HepG2 (cell line): ENCODE data around the gene NONO. TPM values are rescaled to one million over a fixed set of nuclear protein-coding genes. Genes with fewer than 3 reads are reported as not detected.
"Not testable (repeated sequence)": the region's sequence is repeated elsewhere in the genome, so short reads cannot be mapped to it uniquely, and the experiment has no call there.

ENCODE experiments used
- ATAC-seq: fragments of 200-7000 bp; cut with Tn5 transposase; 3 replicates; pipeline ENCODE4 v1.9.1; 2020; ENCODE audit warnings: mild to moderate bottlenecking, moderate library complexity
- BruUV-seq: library from RNA; stranded (reverse); fragments of 400-500 nt; replicated peaks from 2 replicates; lab custom pipeline; 2021; lab: Mats Ljungman, UMichigan
- CTCF ChIA-PET: fragments of 300-600 bp; formaldehyde crosslinking; extraction: SDS; loops from one replicate; lab custom pipeline; 2021; ENCODE audit warnings: low total read pairs, inconsistent platforms, low intra/inter-chr PET ratio; lab: Yijun Ruan, JAX
- POLR2A ChIA-PET: fragments of 350-600 bp; sonication (Branson Sonifier 250); formaldehyde crosslinking; loops from one replicate; lab custom pipeline; 2020; ENCODE audit warnings: antibody characterized with exemption, inconsistent platforms; lab: Yijun Ruan, JAX
- DNase-seq: peaks from one replicate; pipeline ENCODE4 v3.0.0-alpha.2; 2015; ENCODE audit warnings: low spot score
- FAIRE-seq: peaks from 3 replicates; lab custom pipeline; 2011; peaks lifted over from hg19 to GRCh38; lab: Jason Lieb, UNC
- H2AFZ ChIP-seq: one replicate; pipeline ENCODE4 v1.6.1; 2011; ENCODE audit warnings: low read length, inconsistent platforms
- H3K27ac ChIP-seq: fragments of 300-600 bp; 3 replicates; pipeline ENCODE4 v1.8.0; 2011; ENCODE audit warnings: mixed run types, mild to moderate bottlenecking, mixed read lengths, low read length, inconsistent platforms; ENCODE audit not compliant: insufficient read depth; ENCODE audit errors: extremely low read length
- H3K27me3 ChIP-seq, 2 experiments: fragments of 200-600 bp in 1 of 2; 2 replicates in 1 of 2; 3 replicates in 1 of 2; pipeline versions ENCODE4 v1.6.0 to v1.8.0; 2011; ENCODE audit warnings: low read length in 2 of 2, mild to moderate bottlenecking in 2 of 2, moderate library complexity in 2 of 2, inconsistent platforms in 1 of 2; ENCODE audit not compliant: insufficient read depth in 2 of 2, control insufficient read depth in 1 of 2
- H3K36me3 ChIP-seq, 2 experiments: fragments of 200-600 bp in 1 of 2; replicated peaks in 1 of 2; 2 replicates in 1 of 2; 3 replicates in 1 of 2; pipeline versions ENCODE4 v1.5.1 to v1.8.0; 2011; ENCODE audit warnings: low read length in 2 of 2, inconsistent platforms in 1 of 2; ENCODE audit not compliant: insufficient read depth in 2 of 2, control insufficient read depth in 1 of 2
- H3K4me1 ChIP-seq: 2 replicates; pipeline ENCODE4 v1.5.1; 2012; ENCODE audit warnings: low read length, inconsistent platforms; ENCODE audit not compliant: insufficient read depth
- H3K4me2 ChIP-seq: 2 replicates; pipeline ENCODE4 v1.6.0; 2011; ENCODE audit warnings: low read depth, low read length, inconsistent platforms
- H3K4me3 ChIP-seq, 3 experiments: fragments of 200-600 bp in 1 of 3; sonication (generic), shearing (Covaris generic) in 1 of 3; replicated peaks in 1 of 3; 2 replicates each; pipeline ENCODE4 v1.5.1; 2011 to 2016; ENCODE audit warnings: low read length in 3 of 3, inconsistent platforms in 2 of 3, low read depth in 2 of 3, mild to moderate bottlenecking in 2 of 3, control low read depth in 1 of 3, mixed read lengths in 1 of 3; ENCODE audit not compliant: insufficient read depth in 1 of 3
- H3K79me2 ChIP-seq: one replicate; pipeline ENCODE4 v1.6.1; 2011; ENCODE audit warnings: low read length, inconsistent platforms; ENCODE audit not compliant: insufficient read depth
- H3K9ac ChIP-seq: 2 replicates; pipeline ENCODE4 v1.6.0; 2011; ENCODE audit warnings: mild to moderate bottlenecking, low read depth, low read length, inconsistent platforms; ENCODE audit not compliant: insufficient read depth
- H3K9me3 ChIP-seq: 2 replicates; pipeline ENCODE4 v1.5.1; 2012; ENCODE audit warnings: mild to moderate bottlenecking, low read length
- H4K20me1 ChIP-seq: 2 replicates; pipeline ENCODE4 v1.6.0; 2011; ENCODE audit warnings: inconsistent platforms, mild to moderate bottlenecking, low read length, moderate library complexity; ENCODE audit not compliant: insufficient read depth
- AGO1 ChIP-seq: fragments of 200-400 bp; formaldehyde crosslinking; IDR thresholded peaks from 2 replicates; pipeline ENCODE4 v1.6.1; 2017; ENCODE audit warnings: mild to moderate bottlenecking, low read depth, low read length, moderate library complexity; ENCODE audit not compliant: poor library complexity, severe bottlenecking
- BRCA1 ChIP-seq: sonication (generic); formaldehyde crosslinking; IDR thresholded peaks from 2 replicates; pipeline ENCODE4 v1.4.0; 2020; ENCODE audit warnings: missing genetic modification reagents
- SOX6 ChIP-seq, 2 experiments: fragments of 450-650 bp in 1 of 2; sonication (generic) in 1 of 2; formaldehyde crosslinking in 1 of 2; IDR thresholded peaks; 2 replicates each; pipeline versions ENCODE4 v1.4.0 to v1.6.1; 2017 to 2020; ENCODE audit warnings: antibody characterized with exemption in 1 of 2, mild to moderate bottlenecking in 1 of 2, missing genetic modification reagents in 1 of 2
- SP4 ChIP-seq: sonication (generic); formaldehyde crosslinking; IDR thresholded peaks from 2 replicates; pipeline ENCODE4 v1.8.1; 2023; ENCODE audit warnings: mild to moderate bottlenecking, missing genetic modification reagents
- ZBTB42 ChIP-seq: sonication (generic); formaldehyde crosslinking; IDR thresholded peaks from 2 replicates; pipeline ENCODE4 v1.5.0; 2020; ENCODE audit warnings: mild to moderate bottlenecking, missing genetic modification reagents
- ZHX1 ChIP-seq: sonication (generic); formaldehyde crosslinking; IDR thresholded peaks from 2 replicates; pipeline ENCODE4 v1.8.1; 2022; ENCODE audit warnings: low read depth, mild to moderate bottlenecking, missing genetic modification reagents
- ZNF18 ChIP-seq: sonication (generic); formaldehyde crosslinking; IDR thresholded peaks from 2 replicates; pipeline ENCODE4 v1.8.0; 2022; ENCODE audit warnings: mild to moderate bottlenecking, missing genetic modification reagents; ENCODE audit not compliant: insufficient replicate concordance
- WGBS: methylation state at CpG from one replicate; pipeline ENCODE4 v1.1.6; 2017; ENCODE audit warnings: low lambda C conversion rate; 5-methylcytosine and 5-hydroxymethylcytosine counted together
- in situ Hi-C: cut with HindIII; loops from 2 replicates; pipeline ENCODE4 v1.10.0; 2017; ENCODE audit warnings: low pct_unique_long_range_greater_than_20kb; ENCODE audit not compliant: extremely low pct_ligation_motif_present
- intact Hi-C: fragments of 100-400 bp; cut with micrococcal nuclease; formaldehyde crosslinking; loops from one replicate; pipeline ENCODE4 v1.10.0; 2022; ENCODE audit not compliant: unreplicated experiment
- polyA plus RNA-seq, 8 experiments: library from polyadenylated mRNA; depleted of rRNA in 3 of 8; stranded (reverse) in 7 of 8; unstranded in 1 of 8; fragments of >200 nt; fragmentation: Illumina TruSeq in 4 of 8; extraction: Trizol in 4 of 8; gene quantifications; 2 replicates each; pipeline versions ENCODE4 v1.2.1 to v1.2.3, GENCODE V29; 2011 to 2016; ENCODE audit warnings: low read depth in 4 of 8, missing spikeins in 1 of 8, mixed read lengths in 1 of 8; ENCODE audit not compliant: insufficient read depth in 1 of 8
- total RNA-seq, 5 experiments: library from RNA; depleted of rRNA; stranded (reverse); fragments of >200 nt; fragmentation: Illumina TruSeq; extraction: Trizol; gene quantifications; 2 replicates each; pipeline ENCODE4 v1.2.3, GENCODE V29; 2016; ENCODE audit warnings: low read depth in 1 of 5

The NONO gene
- total and polyA plus RNA-seq, 2 of the 13 experiments (the other 11 are each of a cell fraction or from before 2014, with no cell fraction given), result 408 to 605 TPM

- H3K79me2 ChIP-seq, result no peaks in the 10 kb centered on the region
- H3K9ac ChIP-seq, result no peak overlapping the region
- H3K4me3 ChIP-seq, result no peak overlapping the region
- TF ChIP-seq ZBTB42 (CRISPR knock-in tag) (no peak), AGO1 (no peak), BRCA1 (CRISPR knock-in tag) (no peak), SOX6 (IDR thresholded peaks at IDR 0.05) (no peak), SOX6 (CRISPR knock-in tag; IDR thresholded peaks at IDR 0.05) (no peak), SP4 (CRISPR knock-in tag) (no peak), ZNF18 (CRISPR knock-in tag) (no peak), ZHX1 (CRISPR knock-in tag) (no peak)
- ChIA-PET CTCF (no interaction called here), POLR2A (no interaction called here)
- H3K4me1 ChIP-seq, result no peaks in the 10 kb centered on the region
- no peak for ATAC-seq
- H3K36me3 ChIP-seq, result no peaks in the 10 kb centered on the region
- H3K9me3 ChIP-seq, result no peaks in the 10 kb centered on the region
- no peak for DNase-seq
- no peak overlapping the region for H3K4me2 ChIP-seq
- FAIRE-seq, result no peak
- H2AFZ ChIP-seq, result no peak overlapping the region
- BruUV-seq, result no TSS peak
- in situ Hi-C loops (no loop called here), intact Hi-C loops (no loop called here)
- no peak overlapping the region for H3K27ac ChIP-seq
- no peaks in the 10 kb centered on the region for H4K20me1 ChIP-seq
- WGBS, result 93% methylated on average over 7 of the region's 7 CpGs
- H3K27me3 ChIP-seq, result no peaks in the 10 kb centered on the region
Measured at GRCh38 chrX:71315917-71316316, 32.5 kb downstream of the NONO start.

GRCh38 chrX:71316959-71317358 is 33.5 kb downstream of the NONO start:
- CTCF ChIA-PET, H3K4me3 ChIP-seq, H3K4me2 ChIP-seq, H3K36me3 ChIP-seq, BruUV-seq, FAIRE-seq, H3K79me2 ChIP-seq, DNase-seq, H3K27ac ChIP-seq, H2AFZ ChIP-seq, in situ Hi-C loops, ATAC-seq, H4K20me1 ChIP-seq, intact Hi-C loops, H3K9ac ChIP-seq, H3K27me3 ChIP-seq, POLR2A ChIA-PET, H3K4me1 ChIP-seq, H3K9me3 ChIP-seq: not testable (repeated sequence)
- WGBS, result no CpG with 5 or more reads among the region's 1 CpG
